DND-41 (cell line): Measurements from ENCODE around the gene MAP1LC3B2.

Experiments used
- CTCF ChIP-seq: IDR thresholded peaks from 2 replicates; pipeline ENCODE4 v1.5.1; 2012; ENCODE audit warnings: borderline replicate concordance, low read length, moderate library complexity, mild to moderate bottlenecking; ENCODE audit not compliant: poor library complexity, severe bottlenecking; ENCODE audit errors: extremely low read depth
- EZH2 ChIP-seq: IDR thresholded peaks from 3 replicates; pipeline ENCODE4 v1.6.1; 2012; ENCODE audit warnings: borderline replicate concordance, low read depth, mild to moderate bottlenecking, moderate library complexity, low read length, inconsistent platforms; ENCODE audit not compliant: severe bottlenecking

GRCh38 chr12:116626153-116626552 lies 67.0 kb downstream of the MAP1LC3B2 start:
- TF ChIP-seq CTCF (no peak), EZH2 (no peak)
